ENCODE results near the gene PARVB. TPM values are rescaled to one million over a fixed set of nuclear protein-coding genes. Genes with fewer than 3 reads are reported as not detected.
A peak's percentile ranks its signal among the peaks of the same experiment; 100 is the strongest.

The PARVB gene
- total and polyA plus RNA-seq, 8 donors: 3.8 to 27.3 (median 10.4) TPM

GRCh38 chr22:44167501-44167900, 143.4 kb downstream of the PARVB start:
- intact Hi-C loops (cut with DNase I): no loop called here
- DNase-seq: no peak
- Histone ChIP-seq H3K4me1 (no peaks in the 10 kb centered on the region), H3K9me3 (no peaks in the 10 kb centered on the region), H3K27ac (no peak overlapping the region), H3K36me3 (no peaks in the 10 kb centered on the region), H3K27me3 (no peaks in the 10 kb centered on the region), H3K4me3 (no peak overlapping the region)
- no peak for FAIRE-seq
- no peak for ATAC-seq
- WGBS, 2 donors: 70 to 75% methylated on average over 6 to 12 of the region's 12 CpGs
- TF ChIP-seq CTCF (IDR thresholded peaks at IDR 0.05): no peak

- intact Hi-C loops (cut with DNase I): no loop called here
- 79 to 82% methylated on average over 13 of the region's 13 CpGs for WGBS, 2 donors
- no peak for FAIRE-seq
- no peaks in the 10 kb centered on the region for H3K9me3 ChIP-seq
- no peak for DNase-seq
- no peaks in the 10 kb centered on the region for H3K27me3 ChIP-seq
- no peaks in the 10 kb centered on the region for H3K36me3 ChIP-seq
- ATAC-seq: no peak
- TF ChIP-seq CTCF (IDR thresholded peaks at IDR 0.05): no peak
- H3K27ac ChIP-seq: no peak overlapping the region
- H3K4me3 ChIP-seq: no peak overlapping the region
- no peaks in the 10 kb centered on the region for H3K4me1 ChIP-seq
Measured at GRCh38 chr22:44168206-44168605, 144.1 kb downstream of the PARVB start.

GRCh38 chr22:44170470-44170869, 146.4 kb downstream of the PARVB start:
- 83% methylated on average over 11 of the region's 11 CpGs for WGBS, 2 donors
- ATAC-seq: no peak
- no peak for DNase-seq
- Histone ChIP-seq H3K27me3 (no peaks in the 10 kb centered on the region), H3K36me3 (no peaks in the 10 kb centered on the region), H3K27ac (no peak overlapping the region), H3K9me3 (no peaks in the 10 kb centered on the region), H3K4me1 (no peaks in the 10 kb centered on the region), H3K4me3 (no peak overlapping the region)
- TF ChIP-seq CTCF (IDR thresholded peaks at IDR 0.05): no peak
- no peak for FAIRE-seq
- intact Hi-C loops (cut with DNase I): no loop called here

- FAIRE-seq: no peak
- ATAC-seq: peak in 2 of 4 donors; percentile 24 to 59
- DNase-seq: no peak
Measured at GRCh38 chr22:44171561-44171960, 147.5 kb downstream of the PARVB start.

More at GRCh38 chr22:44171561-44171960, 147.5 kb downstream of the PARVB start:
- H3K36me3 ChIP-seq: no peaks in the 10 kb centered on the region
- TF ChIP-seq CTCF (IDR thresholded peaks at IDR 0.05): no peak
- peak overlapping the region in 1 of 4 donors; percentile 27 for H3K27ac ChIP-seq
- H3K4me1 ChIP-seq: no peaks in the 10 kb centered on the region
- H3K4me3 ChIP-seq: no peak overlapping the region
- no peaks in the 10 kb centered on the region for H3K27me3 ChIP-seq
- H3K9me3 ChIP-seq: no peaks in the 10 kb centered on the region
- 75 to 85% methylated on average over 6 of the region's 6 CpGs for WGBS, 2 donors
- intact Hi-C loops (cut with DNase I): no loop called here
